Dermis blood vessel endothelial cell (primary cell): ENCODE data around the gene MMP10. TPM values are rescaled to one million over a fixed set of nuclear protein-coding genes. Genes with fewer than 3 reads are reported as not detected.

Experiments used
- DNase-seq: peaks from one replicate; pipeline ENCODE4 v3.0.0; 2010
- total RNA-seq: library from RNA; depleted of rRNA; stranded (reverse); fragments of >200 nt; gene quantifications from 2 replicates; pipeline ENCODE4 v1.2.3, GENCODE V29; 2014

MMP10 gene
- total RNA-seq, 1 donor from 2014 or later: 7.3 TPM

GRCh38 chr11:102724904-102725500 is 55.4 kb downstream of the MMP10 start, which contains the start of gene MMP8:
TSS of gene MMP8 (minus strand) at chr11:102724954. CDS start at chr11:102724855, 99 bp downstream.
- DNase-seq: no peak

GRCh38 chr11:102722821-102723220 is 57.6 kb downstream of the MMP10 start:
- no peak for DNase-seq

Other genes with a start within 250 kb of the MMP10 start
- 3.7 and 9.2 TPM in 2 replicates for gene MMP7, start 249.9 kb downstream of the MMP10 start, total RNA-seq
- gene MMP20, start 155.3 kb downstream of the MMP10 start, total RNA-seq: not detected in 2 replicates
- gene MMP27, start 74.9 kb downstream of the MMP10 start, total RNA-seq: not detected in 2 replicates
- gene MMP8, start 55.7 kb downstream of the MMP10 start, total RNA-seq: not detected in 2 replicates
- gene MMP1, start 17.5 kb upstream of the MMP10 start, total RNA-seq: 650 and 1,055 TPM in 2 replicates
- not detected in 2 replicates for gene MMP3, start 63.0 kb upstream of the MMP10 start, total RNA-seq
- gene MMP12, start 94.4 kb upstream of the MMP10 start, total RNA-seq: not detected in 2 replicates
- not detected in 2 replicates for gene MMP13, start 175.1 kb upstream of the MMP10 start, total RNA-seq